ENCODE measurements around the gene SORCS2. TPM values are rescaled to one million over a fixed set of nuclear protein-coding genes. Genes with fewer than 3 reads are reported as not detected.

SORCS2 gene
- total RNA-seq, 3 donors from 2014 or later, result 0.66 to 1.3 (median 0.80) TPM

DNA sequence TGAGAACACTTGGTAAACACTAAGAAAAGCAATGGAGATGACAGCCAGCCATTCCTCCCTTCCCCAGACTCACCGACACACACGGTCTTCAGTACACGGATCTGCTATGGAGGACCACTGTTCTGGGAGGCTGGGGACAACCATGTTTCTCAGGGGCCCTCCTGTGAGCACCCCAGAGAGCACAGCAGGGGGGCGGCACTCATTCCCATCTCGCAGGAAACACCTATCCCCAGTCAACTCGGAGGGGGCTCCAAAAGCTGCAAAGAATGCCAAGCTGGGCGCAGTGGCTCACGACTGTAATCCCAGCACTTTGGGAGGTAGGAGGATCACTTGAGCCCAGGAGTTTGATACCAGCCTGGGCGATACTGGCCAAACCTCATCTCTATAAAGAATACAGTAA is 575.2 kb downstream of the SORCS2 start:
- Histone ChIP-seq H3K27ac (no peak overlapping the region), H3K36me3 (no peaks in the 10 kb centered on the region)

DNA sequence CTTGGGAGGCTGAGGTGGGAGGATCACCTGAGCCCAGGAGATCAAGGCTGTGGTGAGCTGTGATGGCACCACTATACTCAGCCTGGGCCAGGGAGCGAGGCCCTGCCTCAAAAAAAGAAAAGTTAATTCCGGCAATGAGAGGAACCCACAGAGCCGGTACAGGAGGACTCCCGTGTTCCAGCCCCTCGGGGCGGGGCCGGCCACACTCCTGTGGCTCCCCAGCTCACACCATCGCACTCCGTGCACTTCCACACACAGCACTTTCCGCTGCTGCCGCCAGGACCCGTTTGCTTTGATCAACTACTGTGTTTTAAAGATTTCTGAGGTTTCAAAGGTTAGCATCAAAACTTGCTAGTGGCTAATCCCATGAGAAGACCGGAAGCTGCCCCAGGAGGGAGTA is 575.6 kb downstream of the SORCS2 start:
- H3K27ac ChIP-seq, result no peak overlapping the region
- H3K4me1 ChIP-seq, result no peaks in the 10 kb centered on the region
- H3K4me3 ChIP-seq, result no peak overlapping the region
- no peaks in the 10 kb centered on the region for H3K27me3 ChIP-seq
- no peaks in the 10 kb centered on the region for H3K36me3 ChIP-seq
- intact Hi-C loops (cut with DNase I; ENCODE audit: low total_unique reads), result no loop called here
- no peak for DNase-seq (ENCODE audit: low spot score in 2 of 2)
- TF ChIP-seq CTCF (IDR thresholded peaks at IDR 0.05) (no peak), POLR2A (IDR thresholded peaks at IDR 0.05) (no peak), POLR2AphosphoS5 (IDR thresholded peaks at IDR 0.05) (no peak)
- H3K9me3 ChIP-seq, result no peaks in the 10 kb centered on the region

More for the DNA sequence above, 575.2 kb downstream of the SORCS2 start:
- intact Hi-C loops (cut with DNase I; ENCODE audit: low total_unique reads), result no loop called here
- no peaks in the 10 kb centered on the region for H3K4me1 ChIP-seq
- DNase-seq (ENCODE audit: low spot score in 2 of 2), result no peak
- TF ChIP-seq CTCF (IDR thresholded peaks at IDR 0.05) (no peak), POLR2A (IDR thresholded peaks at IDR 0.05) (no peak), POLR2AphosphoS5 (IDR thresholded peaks at IDR 0.05) (no peak)
- no peaks in the 10 kb centered on the region for H3K27me3 ChIP-seq
- H3K9me3 ChIP-seq, result no peaks in the 10 kb centered on the region
- no peak overlapping the region for H3K4me3 ChIP-seq

GRCh38 chr4:7768736-7769135 is 576.4 kb downstream of the SORCS2 start:
- Histone ChIP-seq H3K36me3 (no peaks in the 10 kb centered on the region), H3K27me3 (no peaks in the 10 kb centered on the region), H3K9me3 (no peaks in the 10 kb centered on the region), H3K4me1 (no peaks in the 10 kb centered on the region), H3K4me3 (no peak overlapping the region), H3K27ac (no peak overlapping the region)
- TF ChIP-seq POLR2AphosphoS5 (IDR thresholded peaks at IDR 0.05), result no peak
- no peak for TF ChIP-seq POLR2A (IDR thresholded peaks at IDR 0.05)
- TF ChIP-seq CTCF (IDR thresholded peaks at IDR 0.05), result no peak
- intact Hi-C loops (cut with DNase I; ENCODE audit: low total_unique reads), result no loop called here
- no peak for DNase-seq (ENCODE audit: low spot score in 2 of 2)

DNA sequence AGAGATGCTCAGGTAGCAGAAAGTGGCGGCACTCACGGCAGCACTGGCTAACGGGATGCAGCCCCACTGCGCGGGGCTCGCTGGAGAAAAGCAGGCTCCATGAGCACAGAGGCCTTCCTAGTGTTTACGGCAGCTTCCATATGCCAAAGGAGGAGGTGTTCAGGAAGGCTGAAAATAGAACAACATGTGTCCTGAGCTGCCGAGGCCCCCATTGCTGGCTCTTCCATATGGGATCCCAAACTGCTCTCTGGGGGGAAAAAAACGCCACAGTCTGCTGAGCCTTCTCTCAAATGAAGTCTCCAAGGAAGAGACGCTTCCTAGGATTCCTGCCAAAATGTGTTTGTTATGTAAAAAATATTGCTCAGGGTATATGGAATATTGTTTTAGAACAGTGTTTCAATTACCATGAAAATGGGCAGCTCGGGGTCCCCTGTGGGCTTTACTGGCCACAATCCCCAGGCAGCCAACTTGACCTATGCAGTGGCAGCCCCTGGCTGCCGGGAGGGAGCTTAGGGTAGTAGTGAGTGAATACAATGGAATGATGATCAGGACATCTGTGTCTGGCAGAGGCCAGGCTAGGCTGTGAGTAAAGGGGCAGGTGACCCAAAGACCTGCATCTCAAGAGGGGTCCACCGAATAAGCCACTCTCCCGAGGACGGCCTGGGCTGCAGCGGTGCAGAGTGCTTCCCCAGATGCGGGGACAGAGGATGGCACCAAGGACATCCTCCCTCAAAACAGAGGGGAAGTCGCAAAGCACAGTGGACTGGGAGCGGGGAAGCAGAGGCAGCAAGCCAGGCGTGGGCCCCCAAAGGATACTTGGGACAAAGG is 577.3 kb downstream of the SORCS2 start:
- TF ChIP-seq CTCF (IDR thresholded peaks at IDR 0.05) (no peak), POLR2AphosphoS5 (IDR thresholded peaks at IDR 0.05) (no peak), POLR2A (IDR thresholded peaks at IDR 0.05) (no peak)
- DNase-seq (ENCODE audit: low spot score in 2 of 2), result no peak
- intact Hi-C loops (cut with DNase I; ENCODE audit: low total_unique reads), result no loop called here
- no peak overlapping the region for H3K4me3 ChIP-seq
- no peaks in the 10 kb centered on the region for H3K27me3 ChIP-seq
- H3K9me3 ChIP-seq, result no peaks in the 10 kb centered on the region
- no peak overlapping the region for H3K27ac ChIP-seq
- no peaks in the 10 kb centered on the region for H3K4me1 ChIP-seq
- H3K36me3 ChIP-seq, result no peaks in the 10 kb centered on the region

DNA sequence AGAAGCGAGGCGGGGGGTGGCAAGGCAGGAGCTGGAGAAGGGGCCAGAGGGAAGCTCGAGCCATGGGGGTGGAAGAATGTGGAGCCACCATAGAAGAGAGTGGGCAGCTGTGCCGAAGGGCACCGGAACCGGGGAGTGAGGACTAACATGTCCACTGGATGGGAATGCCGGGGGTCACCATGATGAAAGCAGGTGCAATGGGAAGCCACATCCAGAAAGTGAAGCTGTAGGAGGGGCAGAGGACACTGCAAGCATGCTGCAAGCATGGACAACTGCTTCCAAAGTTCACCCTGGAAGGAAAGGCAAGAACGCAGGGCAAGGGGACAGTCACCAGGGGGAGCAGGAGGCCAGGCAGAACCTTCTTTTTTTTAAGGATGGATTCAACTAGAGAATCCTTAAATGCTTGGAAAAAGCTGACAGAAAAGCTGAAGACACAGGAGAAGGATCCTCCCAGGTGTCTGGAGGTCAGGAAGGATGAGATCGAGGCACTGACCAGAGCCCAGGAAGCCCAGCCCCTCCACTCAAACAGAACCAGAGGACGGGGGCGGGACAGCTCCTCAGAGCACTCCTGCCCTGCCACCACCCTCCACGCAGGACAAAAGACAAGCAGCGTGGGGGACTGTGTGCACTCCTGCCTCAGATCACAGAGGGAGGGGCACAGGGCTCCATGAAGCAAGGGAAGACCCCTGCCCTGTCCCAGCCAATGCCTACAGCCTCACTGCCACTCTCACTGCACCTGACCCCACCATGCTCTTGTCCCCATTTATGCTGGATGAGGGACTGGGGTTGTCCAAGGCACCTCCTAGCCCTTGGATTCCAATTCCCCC is 578.1 kb downstream of the SORCS2 start:
- peak in 1 of 2 donors; percentile 50 for DNase-seq (ENCODE audit: low spot score in 2 of 2)
- H3K4me1 ChIP-seq, result no peaks in the 10 kb centered on the region
- intact Hi-C loops (cut with DNase I; ENCODE audit: low total_unique reads), result no loop called here

More for the DNA sequence above, 578.1 kb downstream of the SORCS2 start:
- Histone ChIP-seq H3K9me3 (no peaks in the 10 kb centered on the region), H3K27me3 (no peaks in the 10 kb centered on the region), H3K27ac (no peak overlapping the region), H3K4me3 (no peak overlapping the region), H3K36me3 (no peaks in the 10 kb centered on the region)
- TF ChIP-seq POLR2AphosphoS5 (IDR thresholded peaks at IDR 0.05), result no peak
- TF ChIP-seq CTCF (IDR thresholded peaks at IDR 0.05), result no peak
- TF ChIP-seq POLR2A (IDR thresholded peaks at IDR 0.05), result no peak

Measured in breast epithelium (tissue), 4 donors.